IMR-90 (cell line): Measurements from ENCODE around the gene FBXL20. TPM values are rescaled to one million over a fixed set of nuclear protein-coding genes. Genes with fewer than 3 reads are reported as not detected.

Experiments used
- ATAC-seq: fragments of 200-7000 bp; cut with Tn5 transposase; 2 replicates; pipeline ENCODE4 v1.9.1; 2020; ENCODE audit warnings: low read depth, mild to moderate bottlenecking, moderate library complexity
- BruUV-seq: library from RNA; stranded (reverse); fragments of 400-500 nt; replicated peaks from 2 replicates; lab custom pipeline; 2021; lab: Mats Ljungman, UMichigan
- CTCF ChIA-PET: fragments of 300-600 bp; formaldehyde crosslinking; extraction: SDS; loops from one replicate; lab custom pipeline; 2021; ENCODE audit warnings: antibody characterized with exemption; lab: Yijun Ruan, JAX
- POLR2A ChIA-PET: fragments of 300-600 bp; sonication (Branson Sonifier 250); formaldehyde crosslinking; loops from one replicate; lab custom pipeline; 2022; ENCODE audit warnings: antibody characterized with exemption; ENCODE audit not compliant: unreplicated experiment; lab: Charles Lee
- DNase-seq: peaks from one replicate; pipeline ENCODE4 v3.0.0; 2013
- H2AFZ ChIP-seq: replicated peaks from 2 replicates; pipeline ENCODE3; 2013; ENCODE audit warnings: low read length, mild to moderate bottlenecking; ENCODE audit not compliant: poor library complexity
- H2AK5ac ChIP-seq: 2 replicates; pipeline ENCODE4 v1.6.1; 2013; ENCODE audit warnings: low read depth, low read length, inconsistent platforms
- H2AK9ac ChIP-seq: replicated peaks from 2 replicates; pipeline ENCODE3; 2013; ENCODE audit warnings: mild to moderate bottlenecking, low read depth, low read length, moderate library complexity; ENCODE audit not compliant: poor library complexity
- H2BK120ac ChIP-seq: 2 replicates; pipeline ENCODE4 v1.6.1; 2013; ENCODE audit warnings: low read depth, low read length, inconsistent platforms
- H2BK15ac ChIP-seq: 3 replicates; pipeline ENCODE4 v1.6.1; 2013; ENCODE audit warnings: low read depth, low read length, inconsistent platforms
- H2BK20ac ChIP-seq: 2 replicates; pipeline ENCODE4 v1.6.1; 2013; ENCODE audit warnings: low read depth, mild to moderate bottlenecking, inconsistent platforms, low read length, moderate library complexity
- H2BK5ac ChIP-seq: 2 replicates; pipeline ENCODE4 v1.6.1; 2013; ENCODE audit warnings: mild to moderate bottlenecking, low read depth, low read length, inconsistent platforms; ENCODE audit not compliant: poor library complexity, severe bottlenecking
- H3K14ac ChIP-seq: replicated peaks from 2 replicates; pipeline ENCODE4 v1.6.1; 2013; ENCODE audit warnings: low read depth, low read length, inconsistent platforms
- H3K18ac ChIP-seq: 2 replicates; pipeline ENCODE4 v1.6.1; 2013; ENCODE audit warnings: low read depth, low read length, control low read depth
- H3K23ac ChIP-seq: 2 replicates; pipeline ENCODE4 v1.6.1; 2013; ENCODE audit warnings: low read depth, low read length, inconsistent platforms
- H3K27ac ChIP-seq: 2 replicates; pipeline ENCODE4 v1.5.1; 2013; ENCODE audit warnings: mild to moderate bottlenecking, control low read depth, low read length; ENCODE audit not compliant: insufficient read depth
- H3K27me3 ChIP-seq: 2 replicates; pipeline ENCODE4 v1.6.1; 2013; ENCODE audit warnings: low read length; ENCODE audit not compliant: control insufficient read depth, insufficient read depth
- H3K36me3 ChIP-seq: 2 replicates; pipeline ENCODE4 v1.6.1; 2013; ENCODE audit warnings: low read length, mixed read lengths; ENCODE audit not compliant: control insufficient read depth, insufficient read depth
- H3K4ac ChIP-seq: 2 replicates; pipeline ENCODE4 v1.6.1; 2013; ENCODE audit warnings: low read depth, low read length, inconsistent platforms
- H3K4me1 ChIP-seq: 2 replicates; pipeline ENCODE4 v1.6.1; 2013; ENCODE audit warnings: low read length, mixed read lengths; ENCODE audit not compliant: control insufficient read depth, insufficient read depth
- H3K4me2 ChIP-seq: 2 replicates; pipeline ENCODE4 v1.6.1; 2013; ENCODE audit warnings: low read depth, mild to moderate bottlenecking, control low read depth, low read length, moderate library complexity
- H3K4me3 ChIP-seq: 2 replicates; pipeline ENCODE4 v1.5.1; 2013; ENCODE audit warnings: low read depth, mild to moderate bottlenecking, control low read depth, low read length, moderate library complexity; ENCODE audit not compliant: insufficient read depth
- H3K56ac ChIP-seq: 2 replicates; pipeline ENCODE4 v1.6.1; 2013; ENCODE audit warnings: low read length, inconsistent platforms; ENCODE audit not compliant: insufficient read depth; ENCODE audit errors: extremely low read depth
- H3K79me1 ChIP-seq, 2 experiments: 2 replicates each; pipeline ENCODE4 v1.6.1; 2013; ENCODE audit warnings: low read length in 2 of 2, inconsistent platforms in 1 of 2, low read depth in 1 of 2
- H3K9ac ChIP-seq: 2 replicates; pipeline ENCODE4 v1.6.1; 2013; ENCODE audit warnings: low read depth, low read length, control low read depth
- H3K9me1 ChIP-seq: 2 replicates; pipeline ENCODE4 v1.6.1; 2013; ENCODE audit warnings: low read length, inconsistent platforms; ENCODE audit not compliant: insufficient read depth
- H3K9me3 ChIP-seq: 2 replicates; pipeline ENCODE4 v1.6.1; 2013; ENCODE audit warnings: low read length; ENCODE audit not compliant: control insufficient read depth, insufficient read depth
- H4K20me1 ChIP-seq: 2 replicates; pipeline ENCODE4 v1.6.1; 2013; ENCODE audit warnings: low read length, inconsistent platforms; ENCODE audit not compliant: insufficient read depth
- H4K5ac ChIP-seq: 2 replicates; pipeline ENCODE4 v1.6.1; 2013; ENCODE audit warnings: mild to moderate bottlenecking, low read depth, low read length, control low read depth
- H4K8ac ChIP-seq, 2 experiments: 2 replicates each; pipeline ENCODE4 v1.6.1; 2013; ENCODE audit warnings: low read depth in 2 of 2, low read length in 2 of 2, control low read depth in 1 of 2, inconsistent platforms in 1 of 2
- H4K91ac ChIP-seq: 2 replicates; pipeline ENCODE4 v1.6.1; 2013; ENCODE audit warnings: low read depth, low read length, inconsistent platforms; ENCODE audit not compliant: insufficient read depth
- BHLHE40 ChIP-seq: fragments of 150-350 bp; IDR thresholded peaks from 2 replicates; pipeline ENCODE4 v1.6.1; 2016; ENCODE audit warnings: mild to moderate bottlenecking, low read depth, low read length
- CHD1 ChIP-seq: IDR thresholded peaks from 2 replicates; pipeline ENCODE4 v1.6.1; 2012; ENCODE audit warnings: low read depth, low read length, improper control_type of control experiment
- MAFK ChIP-seq: IDR thresholded peaks from 2 replicates; pipeline ENCODE4 v1.6.1; 2012; ENCODE audit warnings: low read depth, low read length, improper control_type of control experiment
- MXI1 ChIP-seq: IDR thresholded peaks from 2 replicates; pipeline ENCODE4 v1.6.1; 2012; ENCODE audit warnings: low read depth, mild to moderate bottlenecking, low read length, moderate library complexity, borderline replicate concordance
- POLR2A ChIP-seq: IDR thresholded peaks from 2 replicates; pipeline ENCODE4 v1.6.1; 2012; ENCODE audit warnings: mild to moderate bottlenecking, low read depth, low read length
- SMC3 ChIP-seq: fragments of 150-350 bp; IDR thresholded peaks from 2 replicates; pipeline ENCODE4 v1.6.1; 2016; ENCODE audit warnings: low read depth, mild to moderate bottlenecking, antibody characterized with exemption, low read length, moderate library complexity
- WGBS, 2 experiments: methylation state at CpG; one replicate each; pipeline versions ENCODE4 v1.1.5 to v1.1.7; 2013; ENCODE audit warnings: missing lambda C conversion rate in 2 of 2; ENCODE audit not compliant: insufficient read length in 1 of 2; ENCODE audit errors: extremely low coverage in 2 of 2; 5-methylcytosine and 5-hydroxymethylcytosine counted together
- dilution Hi-C: fragments of 300-500 bp; cut with HindIII; formaldehyde crosslinking; loops from one replicate; pipeline ENCODE4 v1.14.3; 2018; ENCODE audit warnings: low sequenced_read_pairs; ENCODE audit not compliant: unreplicated experiment
- in situ Hi-C: fragments of 300-500 bp; cut with MboI; formaldehyde crosslinking; loops from 3 replicates; pipeline ENCODE4 v1.14.3; 2019; ENCODE audit warnings: low sequenced_read_pairs, inconsistent platforms, mixed read lengths
- intact Hi-C: fragments of 100-400 bp; cut with micrococcal nuclease; formaldehyde crosslinking; loops from 2 replicates; pipeline ENCODE4 v1.10.0; 2022
- polyA plus RNA-seq, 3 experiments: library from polyadenylated mRNA; depleted of rRNA; stranded (reverse); fragments of >200 nt; gene quantifications; 2 replicates each; pipeline ENCODE4 v1.2.3, GENCODE V29; 2012; ENCODE audit warnings: low replicate concordance in 1 of 3
- total RNA-seq: library from RNA; depleted of rRNA; stranded (reverse); fragments of >200 nt; gene quantifications from 2 replicates; pipeline ENCODE4 v1.2.3, GENCODE V29; 2012
- TF ChIP-seq, protein P1 (sequence below): conservative IDR thresholded peaks from 2 replicates; pipeline ENCODE4 v1.5.1; 2012; ENCODE audit warnings: mild to moderate bottlenecking, low read depth, low read length, improper control_type of control experiment

The FBXL20 gene
- total and polyA plus RNA-seq, 2 of the 4 experiments (the other 2 are of a cell fraction), result 4.1 to 13.8 TPM

DNA sequence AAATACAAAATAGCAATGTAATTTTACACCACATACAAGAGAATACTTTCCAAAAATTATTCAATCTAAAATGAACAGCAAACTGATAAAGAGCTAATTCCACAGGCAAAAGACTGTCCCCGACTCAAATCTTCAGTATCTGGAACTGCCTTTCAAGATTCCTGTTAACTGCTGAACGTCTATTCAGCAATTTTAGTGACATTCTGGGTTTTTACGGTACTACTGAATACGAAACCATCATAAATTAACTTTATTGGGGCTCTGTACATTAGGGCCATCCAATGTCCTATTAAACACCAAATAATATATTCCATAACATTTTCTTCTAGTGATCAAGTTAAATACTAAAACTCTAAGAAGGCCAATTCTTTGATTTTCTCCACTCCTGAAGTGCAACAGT is 1.6 kb downstream of the FBXL20 start:
- H2AK5ac ChIP-seq, result no peak overlapping the region
- ATAC-seq (no peak), DNase-seq (no peak)
- H2BK5ac ChIP-seq, result no peak overlapping the region
- no peak overlapping the region for H3K14ac ChIP-seq
- H2BK120ac ChIP-seq, result no peak overlapping the region
- H3K9ac ChIP-seq, result peak overlapping the region; percentile 83; the same call in 1 of the 2 replicates
- H4K20me1 ChIP-seq, result peaks cover 4% of the 10 kb centered on the region; the same call in 1 of the 2 replicates
- H3K4ac ChIP-seq, result no peak overlapping the region
- peak overlapping the region; percentile 100; the same call in 1 of the 2 replicates for H3K4me3 ChIP-seq
- no peaks in the 10 kb centered on the region for H3K27me3 ChIP-seq
- no peak overlapping the region; the same call in 1 of the 2 replicates for H3K23ac ChIP-seq
- H3K56ac ChIP-seq, result no peak overlapping the region
- ChIA-PET POLR2A (no interaction called here), CTCF (no interaction called here)
- no peak overlapping the region for H3K27ac ChIP-seq
- no peak overlapping the region for H2BK20ac ChIP-seq
- BruUV-seq, result no TSS peak
- no peak overlapping the region for H2AK9ac ChIP-seq
- dilution Hi-C loops, result no loop called here
- no peak for TF ChIP-seq MXI1
- no peak for TF ChIP-seq SMC3
- TF ChIP-seq CHD1, result no peak
- TF ChIP-seq BHLHE40, result no peak
- no peak for TF ChIP-seq POLR2A
- TF ChIP-seq, protein P1, sequence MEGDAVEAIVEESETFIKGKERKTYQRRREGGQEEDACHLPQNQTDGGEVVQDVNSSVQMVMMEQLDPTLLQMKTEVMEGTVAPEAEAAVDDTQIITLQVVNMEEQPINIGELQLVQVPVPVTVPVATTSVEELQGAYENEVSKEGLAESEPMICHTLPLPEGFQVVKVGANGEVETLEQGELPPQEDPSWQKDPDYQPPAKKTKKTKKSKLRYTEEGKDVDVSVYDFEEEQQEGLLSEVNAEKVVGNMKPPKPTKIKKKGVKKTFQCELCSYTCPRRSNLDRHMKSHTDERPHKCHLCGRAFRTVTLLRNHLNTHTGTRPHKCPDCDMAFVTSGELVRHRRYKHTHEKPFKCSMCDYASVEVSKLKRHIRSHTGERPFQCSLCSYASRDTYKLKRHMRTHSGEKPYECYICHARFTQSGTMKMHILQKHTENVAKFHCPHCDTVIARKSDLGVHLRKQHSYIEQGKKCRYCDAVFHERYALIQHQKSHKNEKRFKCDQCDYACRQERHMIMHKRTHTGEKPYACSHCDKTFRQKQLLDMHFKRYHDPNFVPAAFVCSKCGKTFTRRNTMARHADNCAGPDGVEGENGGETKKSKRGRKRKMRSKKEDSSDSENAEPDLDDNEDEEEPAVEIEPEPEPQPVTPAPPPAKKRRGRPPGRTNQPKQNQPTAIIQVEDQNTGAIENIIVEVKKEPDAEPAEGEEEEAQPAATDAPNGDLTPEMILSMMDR, result no peak
- TF ChIP-seq MAFK, result peak; percentile 46; the same call in 1 of the 2 replicates
- peak overlapping the region; percentile 94 for H3K4me2 ChIP-seq
- no peak overlapping the region for H4K91ac ChIP-seq
- H3K18ac ChIP-seq, result no peak overlapping the region
- no peaks in the 10 kb centered on the region for H3K9me1 ChIP-seq
- WGBS, 2 experiments, result 57% methylated on average over 4 of the region's 4 CpGs; no CpG with 5 or more reads in 1 of the 2 experiments
- in situ Hi-C loops, result loop anchor here (10.0 kb wide), 1 partner anchor 125 kb away; no protein-coding TSS in a partner anchor
- no peak overlapping the region for H2AFZ ChIP-seq
- H2BK15ac ChIP-seq, result no peak overlapping the region
- H3K36me3 ChIP-seq, result no peaks in the 10 kb centered on the region
- peaks cover 3% of the 10 kb centered on the region; the same call in 1 of the 2 replicates for H3K4me1 ChIP-seq
- H4K5ac ChIP-seq, result no peak overlapping the region
- H4K8ac ChIP-seq, result no peak overlapping the region
- intact Hi-C loops, result loop anchor here (1.0 to 10.0 kb wide), 2 partner anchors 11 to 75 kb away; no protein-coding TSS in a partner anchor
- peaks cover 2 to 37% of the 10 kb centered on the region in 2 experiments; a peak in 3 of 4 replicates for H3K79me1 ChIP-seq
- H3K9me3 ChIP-seq, result no peaks in the 10 kb centered on the region
